Activated CD4-positive, alpha-beta T cell treated with anti-CD3 and anti-CD28 coated beads for 36 hours (primary cell): ENCODE data around the gene LHPP. TPM values are rescaled to one million over a fixed set of nuclear protein-coding genes. Genes with fewer than 3 reads are reported as not detected.

Source experiments
- ATAC-seq: fragments of 200-7000 bp; cut with Tn5 transposase; one replicate; pipeline ENCODE4 v1.10.0; 2021; ENCODE audit warnings: mild to moderate bottlenecking, moderate library complexity
- CTCF ChIA-PET: fragments of 350-600 bp; sonication (Branson Sonifier 250); formaldehyde crosslinking; loops from one replicate; lab custom pipeline; 2021; ENCODE audit warnings: antibody characterized with exemption; lab: Charles Lee
- POLR2A ChIA-PET: fragments of 350-600 bp; sonication (Branson Sonifier 250); formaldehyde crosslinking; loops from one replicate; lab custom pipeline; 2021; ENCODE audit warnings: antibody characterized with exemption, inconsistent platforms; lab: Charles Lee
- DNase-seq: peaks from one replicate; pipeline ENCODE4 v3.0.0-alpha.2; 2020
- H3K27ac Mint-ChIP-seq: one replicate; pipeline ENCODE4 v1.8.0; 2021; ENCODE audit warnings: mixed read lengths
- H3K27me3 Mint-ChIP-seq: one replicate; pipeline ENCODE4 v1.8.0; 2021; ENCODE audit warnings: mixed read lengths
- H3K36me3 Mint-ChIP-seq: one replicate; pipeline ENCODE4 v1.8.0; 2021; ENCODE audit warnings: low read depth, mixed read lengths
- H3K4me1 Mint-ChIP-seq: one replicate; pipeline ENCODE4 v1.8.0; 2021; ENCODE audit warnings: mixed read lengths
- H3K4me3 Mint-ChIP-seq: one replicate; pipeline ENCODE4 v1.8.0; 2021; ENCODE audit warnings: mild to moderate bottlenecking, moderate library complexity, mixed read lengths
- H3K9me3 Mint-ChIP-seq: one replicate; pipeline ENCODE4 v1.8.0; 2021; ENCODE audit warnings: low read depth, mixed read lengths
- intact Hi-C, 2 experiments: fragments of 100-400 bp; cut with DNase I in 1 of 2; cut with micrococcal nuclease in 1 of 2; formaldehyde crosslinking; loops; one replicate each; pipeline versions ENCODE4 v1.14.2 to v1.15.1; 2022 to 2024; cut with DNase I, micrococcal nuclease
- total RNA-seq, 2 experiments: library from RNA; stranded (reverse); gene quantifications; one replicate each; pipeline ENCODE4 v1.2.3, GENCODE V29; 2021

LHPP gene
- total RNA-seq, 2 experiments from 2014 or later, result 11.5 to 14.0 TPM

- no peak overlapping the region for H3K4me3 Mint-ChIP-seq
- no peak for DNase-seq
- ChIA-PET POLR2A (no interaction called here), CTCF (interaction anchor here (1.0 to 2.4 kb wide), 2 partner anchors 36 to 89 kb away, joined by 3 to 12 read pairs; no protein-coding TSS in a partner anchor)
- no peak for ATAC-seq
- H3K9me3 Mint-ChIP-seq, result no peaks in the 10 kb centered on the region
- H3K36me3 Mint-ChIP-seq, result no peaks in the 10 kb centered on the region
- H3K4me1 Mint-ChIP-seq, result peaks cover 76% of the 10 kb centered on the region
- no peak overlapping the region for H3K27ac Mint-ChIP-seq
- no peaks in the 10 kb centered on the region for H3K27me3 Mint-ChIP-seq
- intact Hi-C loops, result no loop called here
Observed at GRCh38 chr10:124652701-124653100, 191.1 kb downstream of the LHPP start.

GRCh38 chr10:124653311-124653710, 191.7 kb downstream of the LHPP start:
- H3K27ac Mint-ChIP-seq, result no peak overlapping the region
- no peaks in the 10 kb centered on the region for H3K9me3 Mint-ChIP-seq
- peaks cover 76% of the 10 kb centered on the region for H3K4me1 Mint-ChIP-seq
- no peaks in the 10 kb centered on the region for H3K27me3 Mint-ChIP-seq
- ChIA-PET POLR2A (no interaction called here), CTCF (interaction anchor here (1.9 to 2.4 kb wide), 2 partner anchors 10 to 88 kb away, joined by 6 to 12 read pairs; no protein-coding TSS in a partner anchor)
- no peak for DNase-seq
- no peak for ATAC-seq
- no peaks in the 10 kb centered on the region for H3K36me3 Mint-ChIP-seq
- H3K4me3 Mint-ChIP-seq, result no peak overlapping the region
- intact Hi-C loops, result no loop called here

- Mint-ChIP-seq H3K4me1 (peaks cover 76% of the 10 kb centered on the region), H3K27ac (no peak overlapping the region), H3K27me3 (no peaks in the 10 kb centered on the region), H3K36me3 (no peaks in the 10 kb centered on the region), H3K4me3 (no peak overlapping the region), H3K9me3 (no peaks in the 10 kb centered on the region)
- CTCF ChIA-PET, result interaction anchor here (1.0 to 1.9 kb wide), 2 partner anchors 10 to 35 kb away, joined by 3 to 6 read pairs; no protein-coding TSS in a partner anchor
- no peak for ATAC-seq
- intact Hi-C loops, result no loop called here
- POLR2A ChIA-PET, result no interaction called here
- DNase-seq, result no peak
Observed at GRCh38 chr10:124653811-124654651, 192.4 kb downstream of the LHPP start.

GRCh38 chr10:124654686-124655085, 193.1 kb downstream of the LHPP start:
- no peak for DNase-seq
- no peaks in the 10 kb centered on the region for H3K36me3 Mint-ChIP-seq
- H3K27ac Mint-ChIP-seq, result peak overlapping the region; percentile 35
- H3K4me3 Mint-ChIP-seq, result no peak overlapping the region
- no peaks in the 10 kb centered on the region for H3K9me3 Mint-ChIP-seq
- ChIA-PET POLR2A (no interaction called here), CTCF (interaction anchor here (0.6 to 1.9 kb wide), 3 partner anchors 9 to 87 kb away, joined by 3 to 6 read pairs (median 4); no protein-coding TSS in a partner anchor)
- intact Hi-C loops, result no loop called here
- no peak for ATAC-seq
- peaks cover 76% of the 10 kb centered on the region for H3K4me1 Mint-ChIP-seq
- no peaks in the 10 kb centered on the region for H3K27me3 Mint-ChIP-seq

- no peak overlapping the region for H3K4me3 Mint-ChIP-seq
- no peak for DNase-seq
- POLR2A ChIA-PET, result no interaction called here
- peak overlapping the region; percentile 33 for H3K27ac Mint-ChIP-seq
- CTCF ChIA-PET, result interaction anchor here (0.6 to 1.0 kb wide), 2 partner anchors 33 to 86 kb away, joined by 3 to 4 read pairs; no protein-coding TSS in a partner anchor
- no peak for ATAC-seq
- no peaks in the 10 kb centered on the region for H3K9me3 Mint-ChIP-seq
- intact Hi-C loops, result no loop called here
- H3K27me3 Mint-ChIP-seq, result no peaks in the 10 kb centered on the region
- H3K4me1 Mint-ChIP-seq, result peaks cover 77% of the 10 kb centered on the region
- H3K36me3 Mint-ChIP-seq, result peaks cover 1% of the 10 kb centered on the region
Observed at GRCh38 chr10:124655191-124656112, 193.8 kb downstream of the LHPP start.

GRCh38 chr10:124656113-124656490, 194.5 kb downstream of the LHPP start:
- Mint-ChIP-seq H3K27me3 (no peaks in the 10 kb centered on the region), H3K4me1 (peaks cover 71% of the 10 kb centered on the region), H3K36me3 (peaks cover 2% of the 10 kb centered on the region), H3K4me3 (no peak overlapping the region), H3K27ac (peak overlapping the region; percentile 2), H3K9me3 (no peaks in the 10 kb centered on the region)
- ChIA-PET CTCF (no interaction called here), POLR2A (no interaction called here)
- DNase-seq (no peak), ATAC-seq (no peak)
- intact Hi-C loops, result no loop called here

- CTCF ChIA-PET, result no interaction called here
- intact Hi-C loops, result no loop called here
- no peak overlapping the region for H3K27ac Mint-ChIP-seq
- H3K36me3 Mint-ChIP-seq, result peaks cover 2% of the 10 kb centered on the region
- H3K9me3 Mint-ChIP-seq, result no peaks in the 10 kb centered on the region
- peaks cover 67% of the 10 kb centered on the region for H3K4me1 Mint-ChIP-seq
- ATAC-seq, result no peak
- no peak overlapping the region for H3K4me3 Mint-ChIP-seq
- POLR2A ChIA-PET, result no interaction called here
- no peaks in the 10 kb centered on the region for H3K27me3 Mint-ChIP-seq
- DNase-seq, result no peak
Observed at GRCh38 chr10:124656541-124656940, 194.9 kb downstream of the LHPP start.

GRCh38 chr10:124657806-124658205, 196.2 kb downstream of the LHPP start:
- ATAC-seq (peak; percentile 48), DNase-seq (peak; percentile 44)
- Mint-ChIP-seq H3K36me3 (peaks cover 2% of the 10 kb centered on the region), H3K27me3 (no peaks in the 10 kb centered on the region), H3K4me3 (no peak overlapping the region), H3K9me3 (no peaks in the 10 kb centered on the region), H3K4me1 (peaks cover 59% of the 10 kb centered on the region), H3K27ac (no peak overlapping the region)
- intact Hi-C loops, result no loop called here
- ChIA-PET POLR2A (interaction anchor here (0.6 kb wide), 1 partner anchor 65 kb away, joined by 3 read pairs; no protein-coding TSS in a partner anchor), CTCF (interaction anchor here (0.8 to 1.6 kb wide), 4 partner anchors 9 to 88 kb away, joined by 3 to 6 read pairs (median 3); no protein-coding TSS in a partner anchor)

- Mint-ChIP-seq H3K4me1 (peaks cover 62% of the 10 kb centered on the region), H3K4me3 (no peak overlapping the region), H3K36me3 (peaks cover 2% of the 10 kb centered on the region), H3K9me3 (no peaks in the 10 kb centered on the region), H3K27me3 (no peaks in the 10 kb centered on the region), H3K27ac (no peak overlapping the region)
- ATAC-seq (no peak), DNase-seq (no peak)
- ChIA-PET CTCF (interaction anchor here (0.6 to 1.7 kb wide), 8 partner anchors 8 to 133 kb away, joined by 3 to 6 read pairs (median 4); partner anchors contain the start of gene EEF1AKMT2), POLR2A (interaction anchor here (0.7 to 1.2 kb wide), 3 partner anchors 20 to 47 kb away, joined by 3 read pairs; no protein-coding TSS in a partner anchor)
- intact Hi-C loops, result no loop called here
Observed at GRCh38 chr10:124658591-124659242, 197.1 kb downstream of the LHPP start.

- ATAC-seq, result no peak
- H3K4me1 Mint-ChIP-seq, result peaks cover 59% of the 10 kb centered on the region
Observed at GRCh38 chr10:124659380-124659779, 197.8 kb downstream of the LHPP start.

More at GRCh38 chr10:124659380-124659779, 197.8 kb downstream of the LHPP start:
- no peaks in the 10 kb centered on the region for H3K27me3 Mint-ChIP-seq
- H3K27ac Mint-ChIP-seq, result no peak overlapping the region
- ChIA-PET POLR2A (interaction anchor here (0.8 to 1.2 kb wide), 2 partner anchors 20 to 29 kb away, joined by 3 read pairs; no protein-coding TSS in a partner anchor), CTCF (interaction anchor here (0.6 to 1.7 kb wide), 7 partner anchors 9 to 132 kb away, joined by 3 to 6 read pairs (median 4); partner anchors contain the start of gene EEF1AKMT2)
- DNase-seq, result no peak
- no peak overlapping the region for H3K4me3 Mint-ChIP-seq
- H3K36me3 Mint-ChIP-seq, result peaks cover 2% of the 10 kb centered on the region
- intact Hi-C loops, result no loop called here
- no peaks in the 10 kb centered on the region for H3K9me3 Mint-ChIP-seq
